Astrocyte (in vitro differentiated cells and primary cell): ENCODE measurements around the gene VPS11. TPM values are rescaled to one million over a fixed set of nuclear protein-coding genes. Genes with fewer than 3 reads are reported as not detected.
"Not testable (repeated sequence)": the region's sequence is repeated elsewhere in the genome, so short reads cannot be mapped to it uniquely, and the experiment has no call there.

Experiments used
- DNase-seq: peaks from one replicate; pipeline ENCODE4 v3.0.0-alpha.2; 2010; ENCODE audit warnings: low read depth
- FAIRE-seq: peaks from 2 replicates; lab custom pipeline; 2011; peaks lifted over from hg19 to GRCh38; lab: Jason Lieb, UNC
- H2AFZ ChIP-seq: 2 replicates; pipeline ENCODE4 v1.6.0; 2012; ENCODE audit warnings: low read depth, low read length, inconsistent platforms
- H3K27ac ChIP-seq: 2 replicates; pipeline ENCODE4 v1.5.1; 2011; ENCODE audit warnings: low read depth, low read length, inconsistent platforms
- H3K27me3 ChIP-seq: 2 replicates; pipeline ENCODE4 v1.6.0; 2011; ENCODE audit warnings: low read length, inconsistent platforms; ENCODE audit not compliant: insufficient read depth
- H3K36me3 ChIP-seq: 2 replicates; pipeline ENCODE4 v1.5.1; 2011; ENCODE audit warnings: low read length, inconsistent platforms; ENCODE audit not compliant: insufficient read depth
- H3K4me1 ChIP-seq: 2 replicates; pipeline ENCODE4 v1.5.1; 2011; ENCODE audit warnings: low read length, inconsistent platforms; ENCODE audit not compliant: insufficient read depth
- H3K4me2 ChIP-seq: 2 replicates; pipeline ENCODE4 v1.6.0; 2012; ENCODE audit warnings: low read length, inconsistent platforms
- H3K4me3 ChIP-seq: 2 replicates; pipeline ENCODE4 v1.5.1; 2011; ENCODE audit warnings: low read depth, mild to moderate bottlenecking, low read length, inconsistent platforms; ENCODE audit not compliant: insufficient read depth
- H3K79me2 ChIP-seq: 2 replicates; pipeline ENCODE4 v1.6.0; 2012; ENCODE audit warnings: mild to moderate bottlenecking, low read length, inconsistent platforms; ENCODE audit not compliant: insufficient read depth
- H3K9ac ChIP-seq: 2 replicates; pipeline ENCODE4 v1.6.0; 2012; ENCODE audit warnings: mild to moderate bottlenecking, low read length, inconsistent platforms
- H3K9me3 ChIP-seq: 2 replicates; pipeline ENCODE4 v1.5.1; 2012; ENCODE audit warnings: low read depth, mild to moderate bottlenecking, low read length, inconsistent platforms; ENCODE audit not compliant: insufficient read depth
- H4K20me1 ChIP-seq: 2 replicates; pipeline ENCODE4 v1.6.0; 2012; ENCODE audit warnings: low read length, inconsistent platforms; ENCODE audit not compliant: insufficient read depth
- H3K27ac Mint-ChIP-seq: one replicate; pipeline ENCODE4 v1.8.0; 2021; ENCODE audit warnings: mild to moderate bottlenecking, mixed read lengths; ENCODE audit not compliant: unreplicated experiment
- H3K27me3 Mint-ChIP-seq: one replicate; pipeline ENCODE4 v1.8.0; 2021; ENCODE audit warnings: low read depth, mixed read lengths; ENCODE audit not compliant: unreplicated experiment
- H3K36me3 Mint-ChIP-seq: one replicate; pipeline ENCODE4 v1.8.0; 2021; ENCODE audit warnings: low read depth, mixed read lengths; ENCODE audit not compliant: unreplicated experiment
- H3K4me1 Mint-ChIP-seq: one replicate; pipeline ENCODE4 v1.8.0; 2021; ENCODE audit warnings: low read depth, mixed read lengths; ENCODE audit not compliant: unreplicated experiment
- H3K4me3 Mint-ChIP-seq: one replicate; pipeline ENCODE4 v1.8.0; 2021; ENCODE audit warnings: mild to moderate bottlenecking, moderate library complexity, mixed read lengths; ENCODE audit not compliant: unreplicated experiment
- H3K9me3 Mint-ChIP-seq: one replicate; pipeline ENCODE4 v1.8.0; 2021; ENCODE audit warnings: mild to moderate bottlenecking, mixed read lengths; ENCODE audit not compliant: unreplicated experiment
- CTCF ChIP-seq: IDR thresholded peaks from 2 replicates; pipeline ENCODE4 v1.5.1; 2011; ENCODE audit warnings: low read depth, mild to moderate bottlenecking, inconsistent platforms, low read length, moderate library complexity; ENCODE audit not compliant: insufficient read depth
- EZH2 ChIP-seq: IDR thresholded peaks from 2 replicates; pipeline ENCODE4 v1.6.1; 2012; ENCODE audit warnings: mild to moderate bottlenecking, low read length, inconsistent platforms; ENCODE audit not compliant: insufficient read depth
- total RNA-seq: library from RNA; stranded (reverse); gene quantifications from 2 replicates; pipeline ENCODE4 v1.2.1, GENCODE V29; 2021

VPS11 gene
- total RNA-seq, 1 donor from 2014 or later, result 24.0 TPM

DNA sequence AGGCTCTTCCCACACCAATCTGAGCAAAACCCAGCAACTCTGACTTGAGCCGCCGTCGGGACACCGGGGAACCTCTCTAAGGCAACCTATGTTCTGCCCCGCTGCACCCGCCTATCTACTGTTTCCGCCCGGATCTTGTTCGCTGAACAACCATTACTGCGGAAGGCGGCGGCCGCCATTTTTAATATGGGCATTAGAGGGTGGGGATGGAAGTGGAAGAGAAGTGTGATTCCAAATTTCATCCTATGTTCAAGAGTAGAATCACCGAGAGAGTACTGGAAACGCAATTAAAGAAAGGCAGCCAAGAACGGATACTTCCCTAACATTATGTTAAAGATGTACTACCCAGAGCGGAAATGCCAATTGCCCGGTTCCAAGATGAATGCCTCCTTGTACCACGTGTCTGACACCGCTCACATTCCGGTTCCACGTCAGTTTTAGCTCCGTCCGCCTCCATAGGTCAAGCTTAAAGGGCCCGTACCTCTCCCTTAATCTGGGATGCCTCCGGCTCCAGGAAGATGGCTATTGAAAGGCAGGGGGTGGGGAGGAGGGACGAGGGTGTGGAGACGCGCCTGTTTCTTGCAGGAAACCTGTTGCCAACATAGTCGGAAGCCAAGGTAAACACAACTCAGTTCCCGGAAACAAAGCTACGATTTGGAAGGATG, 34.3 kb downstream of the VPS11 start, which contains the start of gene DPAGT1:
DPAGT1 (minus strand) TSS at position 95 of the 665 bp plus-strand sequence. CDS start 198 bp downstream, outside the sequence.
- H2AFZ ChIP-seq, result peak within 1 kb of the TSS; percentile 88
- H3K9me3 ChIP-seq, result no peaks in the 10 kb centered on the region
- H4K20me1 ChIP-seq, result no peaks in the 10 kb centered on the region
- Mint-ChIP-seq H3K4me1 (peaks cover 17% of the 10 kb centered on the region), H3K9me3 (no peaks in the 10 kb centered on the region), H3K36me3 (peaks cover 9% of the 10 kb centered on the region), H3K4me3 (peak within 1 kb of the TSS; percentile 93), H3K27me3 (no peaks in the 10 kb centered on the region), H3K27ac (peak within 1 kb of the TSS; percentile 99)
- peak within 1 kb of the TSS; percentile 88 for H3K9ac ChIP-seq
- H3K79me2 ChIP-seq, result peaks cover 19% of the 10 kb centered on the region
- H3K4me2 ChIP-seq, result peak within 1 kb of the TSS; percentile 82
- TF ChIP-seq CTCF (no peak), EZH2 (no peak)
- no peak for FAIRE-seq
- peak within 1 kb of the TSS; percentile 99 for H3K27ac ChIP-seq
- peaks cover 16% of the 10 kb centered on the region for H3K36me3 ChIP-seq
- DNase-seq, result peak; percentile 96
- H3K27me3 ChIP-seq, result no peaks in the 10 kb centered on the region
- H3K4me3 ChIP-seq, result peak within 1 kb of the TSS; percentile 85
- peaks cover 19% of the 10 kb centered on the region for H3K4me1 ChIP-seq

DNA sequence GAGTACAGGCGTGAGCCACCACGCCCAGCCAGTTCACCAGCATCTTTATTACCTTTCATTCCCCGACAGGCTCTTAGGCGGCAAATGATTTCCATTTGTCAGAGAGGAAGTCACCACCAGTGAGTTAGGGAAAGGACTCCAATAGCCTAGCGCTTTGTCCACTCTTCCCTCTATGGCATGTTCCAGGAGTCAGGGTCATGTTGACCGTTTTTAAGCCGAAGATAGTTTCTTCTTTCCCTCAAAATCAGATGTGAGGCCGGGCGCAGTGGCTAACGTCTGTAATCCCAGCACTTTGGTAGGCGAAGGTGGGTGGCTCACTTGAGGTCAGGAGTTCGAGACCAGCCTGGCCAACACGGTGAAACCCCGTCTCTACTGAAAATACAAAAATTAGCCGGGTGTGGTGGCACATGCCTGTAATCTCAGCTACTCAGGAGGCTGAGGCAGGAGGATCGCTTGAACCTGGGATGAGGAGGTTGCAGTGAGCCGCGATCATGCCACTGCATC, 35.6 kb downstream of the VPS11 start:
- H3K4me3 Mint-ChIP-seq, result peak overlapping the region; percentile 63
- not testable (repeated sequence) for H3K9me3 Mint-ChIP-seq, H2AFZ ChIP-seq, DNase-seq, H3K36me3 ChIP-seq, H3K9me3 ChIP-seq, H4K20me1 ChIP-seq, H3K36me3 Mint-ChIP-seq, H3K27me3 ChIP-seq, FAIRE-seq, H3K27me3 Mint-ChIP-seq
- Histone ChIP-seq H3K9ac (peak overlapping the region; percentile 88), H3K4me2 (peak overlapping the region; percentile 82), H3K79me2 (peaks cover 29% of the 10 kb centered on the region), H3K27ac (peak overlapping the region; percentile 99), H3K4me1 (peaks cover 21% of the 10 kb centered on the region), H3K4me3 (peak overlapping the region; percentile 85)
- H3K27ac Mint-ChIP-seq, result peak overlapping the region; percentile 99
- H3K4me1 Mint-ChIP-seq, result peaks cover 17% of the 10 kb centered on the region

DNA sequence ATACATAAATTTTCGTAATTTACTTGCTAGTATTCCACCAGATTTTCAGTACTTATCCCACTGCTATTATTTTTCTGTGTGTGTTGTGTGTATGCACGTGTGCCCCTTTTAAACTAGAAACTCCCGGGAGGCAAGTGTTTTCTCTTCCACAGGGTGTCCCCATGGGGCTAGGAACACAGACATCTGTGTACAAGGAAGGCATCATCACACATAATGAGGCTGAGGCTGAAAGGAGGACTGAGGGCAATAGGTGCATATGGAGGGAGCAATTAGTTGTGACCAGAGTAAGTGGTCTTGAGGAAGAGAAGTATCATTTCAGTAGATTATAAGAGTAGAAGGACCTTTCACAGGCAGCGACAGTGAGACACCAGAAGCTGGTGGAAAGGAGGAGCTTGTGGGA, 36.2 kb downstream of the VPS11 start:
- H3K27me3 ChIP-seq, result no peaks in the 10 kb centered on the region
- peaks cover 27% of the 10 kb centered on the region for H3K4me1 ChIP-seq
- no peaks in the 10 kb centered on the region for H3K9me3 ChIP-seq
- H3K4me1 Mint-ChIP-seq, result peaks cover 23% of the 10 kb centered on the region
- H3K9ac ChIP-seq, result no peak overlapping the region
- no peak overlapping the region for H3K27ac ChIP-seq
- no peak overlapping the region for H2AFZ ChIP-seq
- H3K36me3 ChIP-seq, result peaks cover 3% of the 10 kb centered on the region
- no peaks in the 10 kb centered on the region for H3K27me3 Mint-ChIP-seq
- DNase-seq, result no peak
- peaks cover 35% of the 10 kb centered on the region for H3K79me2 ChIP-seq
- peaks cover 8% of the 10 kb centered on the region for H4K20me1 ChIP-seq
- no peak overlapping the region for H3K27ac Mint-ChIP-seq
- H3K4me3 ChIP-seq, result no peak overlapping the region
- TF ChIP-seq CTCF (no peak), EZH2 (no peak)
- H3K36me3 Mint-ChIP-seq, result no peaks in the 10 kb centered on the region
- H3K9me3 Mint-ChIP-seq, result no peaks in the 10 kb centered on the region
- peak overlapping the region; percentile 4 for H3K4me3 Mint-ChIP-seq
- FAIRE-seq, result no peak
- H3K4me2 ChIP-seq, result no peak overlapping the region
